Measurements from ENCODE around the gene GALNT14. TPM values are rescaled to one million over a fixed set of nuclear protein-coding genes. Genes with fewer than 3 reads are reported as not detected.

The GALNT14 gene
- total RNA-seq, 1 experiment from 2014 or later = 2.7 TPM

DNA sequence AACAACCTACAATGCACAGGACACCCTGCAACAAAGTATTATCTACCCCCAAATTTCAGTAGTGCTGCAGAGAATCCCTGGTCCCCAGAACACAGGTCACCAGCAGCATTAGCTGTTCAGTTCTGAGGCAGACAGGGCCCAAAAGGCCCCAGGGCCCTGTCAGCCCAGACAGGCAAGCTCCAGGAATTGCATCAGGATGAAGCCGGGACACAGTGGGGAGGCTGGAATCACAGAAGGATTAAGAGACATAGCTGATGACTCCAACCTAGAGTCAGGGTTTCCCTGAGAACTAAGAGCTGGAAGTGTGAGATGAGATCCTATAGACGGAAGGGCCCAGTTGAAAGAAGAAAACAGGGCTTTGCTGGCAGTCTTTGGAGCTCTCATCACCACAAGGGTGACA, 148.1 kb downstream of the GALNT14 start:
- Histone ChIP-seq H4K8ac (replicated peaks; ENCODE audit: insufficient read length, low read depth, low read length) (no peak overlapping the region), H3K9ac (ENCODE audit: extremely low read depth, insufficient read length, low read length) (no peak overlapping the region), H4K91ac (ENCODE audit: insufficient read length, low read depth, low read length) (no peak overlapping the region), H2BK20ac (ENCODE audit: low read depth, low read length, poor library complexity, severe bottlenecking) (no peak overlapping the region), H3K9me3 (ENCODE audit: control insufficient read depth, low read depth, low read length) (no peaks in the 10 kb centered on the region), H3K79me2 (ENCODE audit: insufficient read depth, low read length) (no peaks in the 10 kb centered on the region), H4K20me1 (ENCODE audit: control insufficient read depth, insufficient read depth, insufficient read length) (no peaks in the 10 kb centered on the region), H3K4me1 (ENCODE audit: insufficient read depth, low read length) (no peaks in the 10 kb centered on the region; the same call in 1 of the 2 replicates), H2BK5ac (ENCODE audit: insufficient read length, low read length) (no peak overlapping the region), H4K5ac (ENCODE audit: insufficient read length, low read depth, low read length) (no peak overlapping the region), H3K4me2 (ENCODE audit: insufficient read depth, insufficient read length, low read length) (no peak overlapping the region), H2AFZ (ENCODE audit: low read length) (no peak overlapping the region), H2BK15ac (ENCODE audit: low read depth, low read length) (no peak overlapping the region), H3K56ac (ENCODE audit: insufficient read length, low read depth, low read length) (no peak overlapping the region), H3K23me2 (ENCODE audit: insufficient read length, low read depth, low read length, poor library complexity, severe bottlenecking) (no peaks in the 10 kb centered on the region), H3K4ac (ENCODE audit: low read depth, low read length) (no peak overlapping the region), H3K18ac (ENCODE audit: insufficient read length, low read depth, low read length) (no peak overlapping the region), H3K14ac (ENCODE audit: insufficient read depth, low read length) (no peak overlapping the region), H2AK5ac (ENCODE audit: insufficient read length, low read length) (no peak overlapping the region), H2BK12ac (ENCODE audit: insufficient read length, low read depth, low read length) (no peak overlapping the region), H2BK120ac (ENCODE audit: low read depth, low read length, poor library complexity, severe bottlenecking) (no peak overlapping the region), H3K23ac (ENCODE audit: insufficient read length, low read depth, low read length) (no peak overlapping the region), H3K27me3 (ENCODE audit: insufficient read depth, low read length) (no peaks in the 10 kb centered on the region), H3T11ph (ENCODE audit: low read length) (no peak overlapping the region), H3K79me1 (ENCODE audit: insufficient read depth, low read depth, low read length, poor library complexity, severe bottlenecking) (no peaks in the 10 kb centered on the region), H3K27ac (ENCODE audit: insufficient read length, low read depth, low read length) (no peak overlapping the region)
- Mint-ChIP-seq H3K27me3 (ENCODE audit: low read depth) (peaks cover 3% of the 10 kb centered on the region), H3K4me1 (peaks cover 25 to 33% of the 10 kb centered on the region in 2 experiments), H3K36me3 (ENCODE audit: insufficient read depth in 1 of 3, low read depth in 3 of 3) (no peaks in the 10 kb centered on the region; a peak in 1 of 7 replicates), H3K27ac (no peak overlapping the region; a peak in 1 of 7 replicates), H3K4me3 (no peak overlapping the region), H3K9me3 (no peaks in the 10 kb centered on the region)
- DNase-seq = no peak
- TF ChIP-seq, protein P1, sequence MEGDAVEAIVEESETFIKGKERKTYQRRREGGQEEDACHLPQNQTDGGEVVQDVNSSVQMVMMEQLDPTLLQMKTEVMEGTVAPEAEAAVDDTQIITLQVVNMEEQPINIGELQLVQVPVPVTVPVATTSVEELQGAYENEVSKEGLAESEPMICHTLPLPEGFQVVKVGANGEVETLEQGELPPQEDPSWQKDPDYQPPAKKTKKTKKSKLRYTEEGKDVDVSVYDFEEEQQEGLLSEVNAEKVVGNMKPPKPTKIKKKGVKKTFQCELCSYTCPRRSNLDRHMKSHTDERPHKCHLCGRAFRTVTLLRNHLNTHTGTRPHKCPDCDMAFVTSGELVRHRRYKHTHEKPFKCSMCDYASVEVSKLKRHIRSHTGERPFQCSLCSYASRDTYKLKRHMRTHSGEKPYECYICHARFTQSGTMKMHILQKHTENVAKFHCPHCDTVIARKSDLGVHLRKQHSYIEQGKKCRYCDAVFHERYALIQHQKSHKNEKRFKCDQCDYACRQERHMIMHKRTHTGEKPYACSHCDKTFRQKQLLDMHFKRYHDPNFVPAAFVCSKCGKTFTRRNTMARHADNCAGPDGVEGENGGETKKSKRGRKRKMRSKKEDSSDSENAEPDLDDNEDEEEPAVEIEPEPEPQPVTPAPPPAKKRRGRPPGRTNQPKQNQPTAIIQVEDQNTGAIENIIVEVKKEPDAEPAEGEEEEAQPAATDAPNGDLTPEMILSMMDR (conservative IDR thresholded peaks at IDR 0.05) = no peak
- no CpG with 5 or more reads among the region's 2 CpGs for whole genome bisulfite sequencing (ENCODE audit: extremely low coverage, insufficient read length, low lambda C conversion rate)

Data from H9 (cell line).